Measurements from ENCODE around the gene GNB2. TPM values are rescaled to one million over a fixed set of nuclear protein-coding genes. Genes with fewer than 3 reads are reported as not detected.

The GNB2 gene
- total RNA-seq, 1 experiment from 2014 or later, result 317 TPM

DNA sequence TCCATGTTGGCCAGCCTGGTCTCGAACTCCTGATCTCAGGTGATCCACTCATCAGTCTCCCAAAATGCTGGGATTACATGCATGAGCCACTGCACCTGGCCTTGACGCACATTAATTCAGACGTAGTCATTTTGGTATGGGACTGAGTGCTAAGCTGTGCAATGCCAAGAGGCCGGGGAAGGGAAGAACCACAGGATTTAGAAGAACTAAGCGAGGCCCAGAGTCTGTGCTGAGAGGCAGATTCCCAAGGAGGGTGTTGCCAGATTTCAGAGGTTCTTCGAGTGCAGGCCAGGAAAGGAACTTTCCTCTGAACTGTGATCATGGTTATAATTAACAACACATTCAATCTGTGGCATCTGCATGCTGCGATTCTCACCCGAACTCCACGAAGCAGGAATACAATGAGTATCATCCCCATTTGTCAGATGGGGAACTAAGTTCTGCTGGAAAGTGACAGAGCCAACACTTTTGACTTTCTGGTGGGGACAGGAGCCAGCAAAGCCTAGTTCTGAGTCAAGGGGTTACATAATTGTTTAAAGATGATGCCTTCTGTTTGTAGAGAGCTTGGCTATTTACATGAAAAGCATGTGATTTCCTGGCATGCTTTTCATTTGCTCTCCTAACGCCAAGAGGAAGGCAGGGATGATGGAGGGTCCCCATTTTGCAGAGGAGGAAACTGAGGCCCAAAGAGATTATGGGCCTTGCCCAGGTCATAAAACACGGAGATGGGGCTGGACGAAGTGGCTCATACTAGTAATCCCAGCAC is 53.6 kb downstream of the GNB2 start:
- no peak for DNase-seq (ENCODE audit: low spot score)

DNA sequence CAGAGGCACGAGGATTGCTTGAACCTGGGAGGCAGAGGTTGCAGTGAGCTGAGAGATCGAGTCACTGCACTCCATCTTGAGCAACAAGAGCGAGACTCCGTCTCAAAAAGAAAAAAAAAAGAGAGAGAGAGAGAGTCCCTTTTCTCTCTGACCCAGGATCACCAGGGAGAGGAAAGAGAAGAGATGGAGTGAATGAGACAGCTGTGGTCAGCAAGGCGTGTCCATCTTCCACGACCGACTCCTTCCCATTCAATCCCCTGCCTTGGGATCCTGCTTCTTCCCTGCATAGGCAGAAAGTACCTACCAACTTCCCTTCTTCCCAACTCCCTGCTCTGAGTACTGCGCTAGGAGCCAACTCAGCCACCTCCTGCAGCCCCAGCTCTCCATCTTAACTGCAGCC is 54.7 kb downstream of the GNB2 start:
- DNase-seq (ENCODE audit: low spot score), result no peak

Other genes with a start within 250 kb of the GNB2 start
- gene ZCWPW1, start 245.0 kb upstream of the GNB2 start, total RNA-seq (2014; rRNA removed; shearing (Covaris generic)), result 0.76 and 1.0 TPM in 2 replicates
- 80.9 and 89.1 TPM in 2 replicates for gene MEPCE, start 243.9 kb upstream of the GNB2 start, total RNA-seq (2014; rRNA removed; shearing (Covaris generic))
- 102 and 110 TPM in 2 replicates for gene PPP1R35, start 237.2 kb upstream of the GNB2 start, total RNA-seq (2014; rRNA removed; shearing (Covaris generic))
- gene SPACDR, start 209.5 kb upstream of the GNB2 start, total RNA-seq (2014; rRNA removed; shearing (Covaris generic)), result 0.21 and 0.64 TPM in 2 replicates
- gene TSC22D4, start 194.5 kb upstream of the GNB2 start, total RNA-seq (2014; rRNA removed; shearing (Covaris generic)), result 102 and 123 TPM in 2 replicates
- gene NYAP1, start 189.8 kb upstream of the GNB2 start, total RNA-seq (2014; rRNA removed; shearing (Covaris generic)), result 0.03 and 0.21 TPM in 2 replicates
- 29.8 and 30.4 TPM in 2 replicates for gene AGFG2, start 134.5 kb upstream of the GNB2 start, total RNA-seq (2014; rRNA removed; shearing (Covaris generic))
- 0.63 and 1.5 TPM in 2 replicates for gene SAP25, start 99.8 kb upstream of the GNB2 start, total RNA-seq (2014; rRNA removed; shearing (Covaris generic))
- 58.1 and 72.9 TPM in 2 replicates for gene LRCH4, start 87.6 kb upstream of the GNB2 start, total RNA-seq (2014; rRNA removed; shearing (Covaris generic))
- 0.29 and 0.36 TPM in 2 replicates for gene FBXO24, start 87.4 kb upstream of the GNB2 start, total RNA-seq (2014; rRNA removed; shearing (Covaris generic))
- 4.7 and 5.2 TPM in 2 replicates for gene PCOLCE, start 71.4 kb upstream of the GNB2 start, total RNA-seq (2014; rRNA removed; shearing (Covaris generic))
- gene MOSPD3, start 61.2 kb upstream of the GNB2 start, total RNA-seq (2014; rRNA removed; shearing (Covaris generic)), result 16.4 and 18.4 TPM in 2 replicates
- gene TFR2, start 32.2 kb upstream of the GNB2 start, total RNA-seq (2014; rRNA removed; shearing (Covaris generic)), result 1.2 and 1.7 TPM in 2 replicates
- 0.13 TPM in 1 of 2 replicates, not detected in the other for gene ACTL6B, start 17.3 kb upstream of the GNB2 start, total RNA-seq (2014; rRNA removed; shearing (Covaris generic))
- 44.6 and 46.9 TPM in 2 replicates for gene GIGYF1, start 20.5 kb downstream of the GNB2 start, total RNA-seq (2014; rRNA removed; shearing (Covaris generic))
- 222 and 231 TPM in 2 replicates for gene POP7, start 32.4 kb downstream of the GNB2 start, total RNA-seq (2014; rRNA removed; shearing (Covaris generic))
- gene EPO, start 46.7 kb downstream of the GNB2 start, total RNA-seq (2014; rRNA removed; shearing (Covaris generic)), result not detected in 2 replicates
- not detected in 2 replicates for gene ZAN, start 59.9 kb downstream of the GNB2 start, total RNA-seq (2014; rRNA removed; shearing (Covaris generic))
- gene EPHB4, start 153.8 kb downstream of the GNB2 start, total RNA-seq (2014; rRNA removed; shearing (Covaris generic)), result 230 and 236 TPM in 2 replicates
- 68.7 and 85.6 TPM in 2 replicates for gene SLC12A9, start 179.0 kb downstream of the GNB2 start, total RNA-seq (2014; rRNA removed; shearing (Covaris generic))
- gene TRIP6, start 193.6 kb downstream of the GNB2 start, total RNA-seq (2014; rRNA removed; shearing (Covaris generic)), result 20.0 and 23.5 TPM in 2 replicates
- gene SRRT, start 201.4 kb downstream of the GNB2 start, total RNA-seq (2014; rRNA removed; shearing (Covaris generic)), result 211 and 222 TPM in 2 replicates
- gene UFSP1, start 216.0 kb downstream of the GNB2 start, total RNA-seq (2014; rRNA removed; shearing (Covaris generic)), result 30.4 and 31.0 TPM in 2 replicates
- 0.13 and 1.1 TPM in 2 replicates for gene ACHE, start 222.1 kb downstream of the GNB2 start, total RNA-seq (2014; rRNA removed; shearing (Covaris generic))